GM12891 (cell line): ENCODE data around the gene ALDH1L1.

Experiments used
- POLR2A ChIP-seq: IDR thresholded peaks from 2 replicates; pipeline ENCODE4 v1.6.1; 2011; ENCODE audit warnings: low read depth, low read length, control low read depth
- TAF1 ChIP-seq: IDR thresholded peaks from 2 replicates; pipeline ENCODE4 v1.6.1; 2011; ENCODE audit warnings: low read depth, low read length, control low read depth

DNA sequence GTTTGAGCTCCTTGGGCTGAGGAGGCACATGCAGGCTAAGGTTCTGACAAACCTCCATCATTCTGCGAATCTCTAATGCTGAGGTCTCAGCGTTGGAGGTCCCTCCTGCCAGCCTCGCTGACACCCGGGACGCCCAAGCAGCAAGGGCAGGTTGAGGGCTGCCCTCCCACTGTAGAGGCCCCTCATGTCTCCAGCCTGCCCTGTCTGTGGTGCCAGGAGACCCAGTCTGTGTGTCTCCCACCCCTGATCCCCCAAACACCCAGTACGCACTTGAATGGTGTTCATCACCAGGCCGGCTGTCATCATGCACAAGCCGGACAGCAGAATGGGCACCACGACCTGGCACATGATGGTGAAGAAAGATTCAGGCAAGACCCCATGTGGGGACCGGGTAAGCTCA is 124.3 kb downstream of the ALDH1L1 start:
- TF ChIP-seq POLR2A (no peak), TAF1 (no peak)
